HG03439 (cell line): ENCODE results near the gene URM1.

Experiments
- ATAC-seq: cut with Tn5 transposase; IDR thresholded peaks from one replicate; pipeline ENCODE4 v1.9.1; 2021; ENCODE audit warnings: mild to moderate bottlenecking, moderate library complexity; ENCODE audit not compliant: unreplicated experiment

Gene URM1

GRCh38 chr9:128424268-128424780, 53.1 kb downstream of the URM1 start:
- no peak for ATAC-seq

GRCh38 chr9:128428644-128429512, 57.7 kb downstream of the URM1 start:
- no peak for ATAC-seq

GRCh38 chr9:128429513-128430086, 58.4 kb downstream of the URM1 start:
- ATAC-seq, result no peak

GRCh38 chr9:128431207-128431606, 60.0 kb downstream of the URM1 start:
- no peak for ATAC-seq

GRCh38 chr9:128434340-128434739, 63.2 kb downstream of the URM1 start:
- ATAC-seq, result no peak

- ATAC-seq, result no peak
Observed at GRCh38 chr9:128435611-128436010, 64.4 kb downstream of the URM1 start.

- ATAC-seq, result peak; percentile 58
Observed at GRCh38 chr9:128438343-128439109, 67.4 kb downstream of the URM1 start.

GRCh38 chr9:128439273-128439672, 68.1 kb downstream of the URM1 start:
- no peak for ATAC-seq
